Astrocyte (in vitro differentiated cells and primary cell): Measurements from ENCODE around the gene NEURL2. TPM values are rescaled to one million over a fixed set of nuclear protein-coding genes. Genes with fewer than 3 reads are reported as not detected.

Experiments used
- DNase-seq: peaks from one replicate; pipeline ENCODE4 v3.0.0-alpha.2; 2010; ENCODE audit warnings: low read depth
- FAIRE-seq: peaks from 2 replicates; lab custom pipeline; 2011; peaks lifted over from hg19 to GRCh38; lab: Jason Lieb, UNC
- H2AFZ ChIP-seq: 2 replicates; pipeline ENCODE4 v1.6.0; 2012; ENCODE audit warnings: low read depth, low read length, inconsistent platforms
- H3K27ac ChIP-seq: 2 replicates; pipeline ENCODE4 v1.5.1; 2011; ENCODE audit warnings: low read depth, low read length, inconsistent platforms
- H3K27me3 ChIP-seq: 2 replicates; pipeline ENCODE4 v1.6.0; 2011; ENCODE audit warnings: low read length, inconsistent platforms; ENCODE audit not compliant: insufficient read depth
- H3K36me3 ChIP-seq: 2 replicates; pipeline ENCODE4 v1.5.1; 2011; ENCODE audit warnings: low read length, inconsistent platforms; ENCODE audit not compliant: insufficient read depth
- H3K4me1 ChIP-seq: 2 replicates; pipeline ENCODE4 v1.5.1; 2011; ENCODE audit warnings: low read length, inconsistent platforms; ENCODE audit not compliant: insufficient read depth
- H3K4me2 ChIP-seq: 2 replicates; pipeline ENCODE4 v1.6.0; 2012; ENCODE audit warnings: low read length, inconsistent platforms
- H3K4me3 ChIP-seq: 2 replicates; pipeline ENCODE4 v1.5.1; 2011; ENCODE audit warnings: low read depth, mild to moderate bottlenecking, low read length, inconsistent platforms; ENCODE audit not compliant: insufficient read depth
- H3K79me2 ChIP-seq: 2 replicates; pipeline ENCODE4 v1.6.0; 2012; ENCODE audit warnings: mild to moderate bottlenecking, low read length, inconsistent platforms; ENCODE audit not compliant: insufficient read depth
- H3K9ac ChIP-seq: 2 replicates; pipeline ENCODE4 v1.6.0; 2012; ENCODE audit warnings: mild to moderate bottlenecking, low read length, inconsistent platforms
- H3K9me3 ChIP-seq: 2 replicates; pipeline ENCODE4 v1.5.1; 2012; ENCODE audit warnings: low read depth, mild to moderate bottlenecking, low read length, inconsistent platforms; ENCODE audit not compliant: insufficient read depth
- H4K20me1 ChIP-seq: 2 replicates; pipeline ENCODE4 v1.6.0; 2012; ENCODE audit warnings: low read length, inconsistent platforms; ENCODE audit not compliant: insufficient read depth
- H3K27ac Mint-ChIP-seq: one replicate; pipeline ENCODE4 v1.8.0; 2021; ENCODE audit warnings: mild to moderate bottlenecking, mixed read lengths; ENCODE audit not compliant: unreplicated experiment
- H3K27me3 Mint-ChIP-seq: one replicate; pipeline ENCODE4 v1.8.0; 2021; ENCODE audit warnings: low read depth, mixed read lengths; ENCODE audit not compliant: unreplicated experiment
- H3K36me3 Mint-ChIP-seq: one replicate; pipeline ENCODE4 v1.8.0; 2021; ENCODE audit warnings: low read depth, mixed read lengths; ENCODE audit not compliant: unreplicated experiment
- H3K4me1 Mint-ChIP-seq: one replicate; pipeline ENCODE4 v1.8.0; 2021; ENCODE audit warnings: low read depth, mixed read lengths; ENCODE audit not compliant: unreplicated experiment
- H3K4me3 Mint-ChIP-seq: one replicate; pipeline ENCODE4 v1.8.0; 2021; ENCODE audit warnings: mild to moderate bottlenecking, moderate library complexity, mixed read lengths; ENCODE audit not compliant: unreplicated experiment
- H3K9me3 Mint-ChIP-seq: one replicate; pipeline ENCODE4 v1.8.0; 2021; ENCODE audit warnings: mild to moderate bottlenecking, mixed read lengths; ENCODE audit not compliant: unreplicated experiment
- EZH2 ChIP-seq: IDR thresholded peaks from 2 replicates; pipeline ENCODE4 v1.6.1; 2012; ENCODE audit warnings: mild to moderate bottlenecking, low read length, inconsistent platforms; ENCODE audit not compliant: insufficient read depth
- total RNA-seq: library from RNA; stranded (reverse); gene quantifications from 2 replicates; pipeline ENCODE4 v1.2.1, GENCODE V29; 2021
- TF ChIP-seq, protein P1 (sequence below): IDR thresholded peaks from 2 replicates; pipeline ENCODE4 v1.5.1; 2011; ENCODE audit warnings: low read depth, mild to moderate bottlenecking, inconsistent platforms, low read length, moderate library complexity; ENCODE audit not compliant: insufficient read depth

Gene NEURL2
- total RNA-seq, 1 donor from 2014 or later, result 6.9 TPM

DNA sequence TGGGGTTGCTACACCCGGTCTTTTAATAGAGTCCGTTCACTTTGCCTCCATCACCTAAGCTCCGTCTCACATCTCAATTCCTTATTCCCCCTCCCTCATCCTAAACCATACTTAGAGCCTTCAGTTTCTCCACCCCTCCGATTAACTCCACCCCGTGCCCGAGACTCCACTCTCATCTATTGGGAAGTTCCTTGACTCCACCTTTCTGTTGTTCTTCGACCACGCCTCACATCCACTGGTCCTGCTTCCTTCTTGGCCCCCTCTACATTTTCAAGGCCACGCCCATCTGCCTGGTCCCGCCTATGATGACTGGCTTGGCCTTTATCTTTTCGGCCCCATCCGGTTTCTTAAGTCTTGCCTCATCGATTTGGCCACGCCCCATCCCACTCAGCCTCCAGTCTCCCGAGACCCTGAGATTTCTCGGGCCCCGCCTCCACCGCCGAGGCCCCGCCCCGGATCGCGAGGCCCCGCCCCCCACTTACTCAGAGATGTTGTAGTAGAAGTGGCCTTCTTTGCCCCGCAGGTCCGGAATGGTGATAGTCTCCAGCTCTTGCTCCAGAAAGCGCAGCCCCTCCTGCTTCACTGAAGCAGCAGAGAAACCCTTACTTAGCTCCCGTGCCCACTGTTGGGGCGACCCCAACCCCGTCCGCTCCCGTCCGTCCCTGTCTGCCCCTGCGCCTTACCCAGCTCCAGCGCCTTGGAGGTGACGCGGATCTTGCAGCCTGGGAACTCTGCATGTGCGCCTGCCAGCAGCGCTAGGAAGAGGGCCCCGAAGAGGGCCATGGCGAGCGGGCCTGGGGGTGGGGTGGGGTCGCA, 19.9 kb upstream of the NEURL2 start:
- Mint-ChIP-seq H3K9me3 (peaks cover 10% of the 10 kb centered on the region), H3K4me1 (peaks cover 12% of the 10 kb centered on the region), H3K4me3 (peak overlapping the region; percentile 89), H3K36me3 (peaks cover 27% of the 10 kb centered on the region), H3K27me3 (no peaks in the 10 kb centered on the region), H3K27ac (peak overlapping the region; percentile 79)
- TF ChIP-seq, protein P1, sequence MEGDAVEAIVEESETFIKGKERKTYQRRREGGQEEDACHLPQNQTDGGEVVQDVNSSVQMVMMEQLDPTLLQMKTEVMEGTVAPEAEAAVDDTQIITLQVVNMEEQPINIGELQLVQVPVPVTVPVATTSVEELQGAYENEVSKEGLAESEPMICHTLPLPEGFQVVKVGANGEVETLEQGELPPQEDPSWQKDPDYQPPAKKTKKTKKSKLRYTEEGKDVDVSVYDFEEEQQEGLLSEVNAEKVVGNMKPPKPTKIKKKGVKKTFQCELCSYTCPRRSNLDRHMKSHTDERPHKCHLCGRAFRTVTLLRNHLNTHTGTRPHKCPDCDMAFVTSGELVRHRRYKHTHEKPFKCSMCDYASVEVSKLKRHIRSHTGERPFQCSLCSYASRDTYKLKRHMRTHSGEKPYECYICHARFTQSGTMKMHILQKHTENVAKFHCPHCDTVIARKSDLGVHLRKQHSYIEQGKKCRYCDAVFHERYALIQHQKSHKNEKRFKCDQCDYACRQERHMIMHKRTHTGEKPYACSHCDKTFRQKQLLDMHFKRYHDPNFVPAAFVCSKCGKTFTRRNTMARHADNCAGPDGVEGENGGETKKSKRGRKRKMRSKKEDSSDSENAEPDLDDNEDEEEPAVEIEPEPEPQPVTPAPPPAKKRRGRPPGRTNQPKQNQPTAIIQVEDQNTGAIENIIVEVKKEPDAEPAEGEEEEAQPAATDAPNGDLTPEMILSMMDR, result no peak
- no peak for TF ChIP-seq EZH2
- Histone ChIP-seq H3K27ac (peak overlapping the region; percentile 63), H3K36me3 (peaks cover 2% of the 10 kb centered on the region), H4K20me1 (no peaks in the 10 kb centered on the region), H3K27me3 (no peaks in the 10 kb centered on the region), H3K4me3 (peak overlapping the region; percentile 54), H3K9ac (peak overlapping the region; percentile 71), H3K4me1 (peaks cover 21% of the 10 kb centered on the region), H2AFZ (peak overlapping the region; percentile 83), H3K79me2 (peaks cover 2% of the 10 kb centered on the region), H3K4me2 (peak overlapping the region; percentile 89), H3K9me3 (no peaks in the 10 kb centered on the region)
- FAIRE-seq (no peak), DNase-seq (peak; percentile 100)

DNA sequence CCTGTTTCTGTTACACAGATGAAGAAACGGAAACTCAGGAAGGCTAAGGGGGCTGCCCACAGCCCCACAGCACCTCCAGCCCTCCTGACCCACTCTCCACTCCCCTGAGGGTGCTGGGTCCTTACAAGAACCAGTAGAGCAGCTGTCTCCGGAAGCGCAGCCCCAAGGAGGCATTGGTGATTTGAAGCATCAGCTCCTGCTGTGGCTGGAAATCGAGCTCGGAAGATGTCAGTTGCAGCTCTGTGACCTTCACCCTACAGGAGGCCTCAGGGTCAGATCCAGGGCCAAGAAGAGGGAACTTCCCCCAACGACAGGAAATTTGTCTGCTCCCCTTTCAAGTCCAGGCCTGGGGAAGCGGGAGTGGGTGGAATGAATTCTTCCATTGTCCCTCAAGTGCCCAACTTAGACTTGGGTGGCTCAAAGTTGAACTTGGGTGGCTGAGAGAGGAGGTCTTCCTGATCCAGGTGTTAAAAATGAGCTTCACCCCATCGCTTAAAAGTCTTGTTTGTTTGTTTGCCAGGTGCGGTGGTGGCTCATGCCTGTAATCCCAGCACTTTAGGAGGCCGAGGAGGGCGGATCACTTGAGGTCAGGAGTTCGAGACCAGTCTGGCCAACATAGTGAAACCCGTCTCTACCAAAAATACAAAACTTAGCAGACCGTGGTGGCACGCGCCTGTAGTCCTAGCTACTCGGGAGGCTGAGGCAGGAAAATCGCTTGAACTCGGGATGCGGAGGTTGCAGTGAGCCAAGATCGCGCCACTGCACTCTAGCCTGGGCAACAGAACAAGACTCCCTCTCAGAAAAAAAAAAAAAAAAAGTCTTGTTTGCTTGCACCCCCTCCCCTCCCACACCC, 19.0 kb upstream of the NEURL2 start:
- FAIRE-seq (no peak), DNase-seq (no peak)
- TF ChIP-seq, protein P1, result no peak
- no peak for TF ChIP-seq EZH2
- Mint-ChIP-seq H3K27me3 (no peaks in the 10 kb centered on the region), H3K9me3 (peaks cover 10% of the 10 kb centered on the region), H3K27ac (peak overlapping the region; percentile 79), H3K4me3 (peak overlapping the region; percentile 89), H3K4me1 (peaks cover 14% of the 10 kb centered on the region), H3K36me3 (peaks cover 30% of the 10 kb centered on the region)
- Histone ChIP-seq H3K27me3 (no peaks in the 10 kb centered on the region), H3K36me3 (peaks cover 2% of the 10 kb centered on the region), H3K79me2 (peaks cover 2% of the 10 kb centered on the region), H3K9me3 (no peaks in the 10 kb centered on the region), H3K4me3 (no peak overlapping the region), H3K4me2 (peak overlapping the region; percentile 78), H2AFZ (peak overlapping the region; percentile 20), H3K9ac (no peak overlapping the region), H3K27ac (no peak overlapping the region), H4K20me1 (no peaks in the 10 kb centered on the region), H3K4me1 (peaks cover 28% of the 10 kb centered on the region)
